Measurements from ENCODE around the gene MSI2. TPM values are rescaled to one million over a fixed set of nuclear protein-coding genes. Genes with fewer than 3 reads are reported as not detected.

Gene MSI2
- total RNA-seq, 1 donor from 2014 or later = 8.3 TPM

DNA sequence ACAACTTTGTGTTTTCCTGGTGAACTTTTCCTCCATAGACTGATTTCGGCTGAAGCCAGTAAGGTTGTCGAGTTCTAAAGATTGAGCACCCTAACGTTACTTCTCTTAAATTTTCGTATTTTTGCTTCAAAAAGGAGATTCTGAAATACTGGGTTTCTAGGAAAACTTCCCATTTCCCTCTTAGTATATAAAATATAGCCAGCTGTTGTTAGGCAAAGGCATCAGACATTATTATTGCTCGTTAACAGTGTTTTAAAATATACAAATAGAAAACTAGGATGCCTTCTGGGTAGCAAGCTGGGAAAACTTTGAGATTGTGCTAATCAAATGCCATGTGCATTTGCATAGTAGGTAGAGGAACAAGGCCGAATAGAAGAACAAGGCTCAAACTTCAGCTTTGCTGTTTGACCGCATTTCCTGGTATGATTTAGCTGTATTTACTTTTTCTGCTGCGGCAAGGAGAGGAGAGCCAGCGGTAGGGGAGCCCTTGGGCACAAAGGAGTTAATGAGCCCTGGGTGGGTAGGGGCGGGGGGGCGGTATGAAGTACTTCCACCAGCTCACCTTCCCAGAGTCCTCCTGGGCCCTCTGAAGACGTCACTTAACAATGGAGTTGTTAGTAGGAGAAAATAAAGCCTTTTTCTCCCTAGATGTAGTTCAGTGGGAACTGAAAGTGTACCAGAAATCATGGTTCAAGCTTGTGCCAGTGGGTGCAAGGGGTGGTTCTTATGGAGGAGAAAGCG lies 151.9 kb downstream of the MSI2 start:
- DNase-seq (ENCODE audit: low read depth in 2 of 2) = no peak

DNA sequence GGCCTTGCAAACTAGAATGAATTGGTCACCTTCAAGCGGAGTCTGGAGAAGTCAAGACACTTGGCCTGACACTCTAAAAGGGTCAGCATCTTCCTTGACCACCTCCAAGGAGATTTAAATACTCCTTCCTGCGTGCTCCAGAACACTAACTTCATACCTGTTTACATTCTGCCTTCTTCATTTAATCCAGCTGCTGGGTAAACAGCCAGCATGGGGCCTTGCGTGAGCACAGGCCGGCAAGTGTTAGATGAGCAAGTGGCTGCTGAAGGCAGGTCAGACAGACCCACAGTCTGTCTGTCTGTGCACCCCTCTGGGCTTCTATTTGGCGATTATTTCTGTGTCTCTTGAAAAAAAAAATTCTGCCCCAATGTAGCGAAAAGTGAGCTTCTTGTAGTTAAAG lies 153.8 kb downstream of the MSI2 start:
- DNase-seq (ENCODE audit: low read depth in 2 of 2) = no peak

DNA sequence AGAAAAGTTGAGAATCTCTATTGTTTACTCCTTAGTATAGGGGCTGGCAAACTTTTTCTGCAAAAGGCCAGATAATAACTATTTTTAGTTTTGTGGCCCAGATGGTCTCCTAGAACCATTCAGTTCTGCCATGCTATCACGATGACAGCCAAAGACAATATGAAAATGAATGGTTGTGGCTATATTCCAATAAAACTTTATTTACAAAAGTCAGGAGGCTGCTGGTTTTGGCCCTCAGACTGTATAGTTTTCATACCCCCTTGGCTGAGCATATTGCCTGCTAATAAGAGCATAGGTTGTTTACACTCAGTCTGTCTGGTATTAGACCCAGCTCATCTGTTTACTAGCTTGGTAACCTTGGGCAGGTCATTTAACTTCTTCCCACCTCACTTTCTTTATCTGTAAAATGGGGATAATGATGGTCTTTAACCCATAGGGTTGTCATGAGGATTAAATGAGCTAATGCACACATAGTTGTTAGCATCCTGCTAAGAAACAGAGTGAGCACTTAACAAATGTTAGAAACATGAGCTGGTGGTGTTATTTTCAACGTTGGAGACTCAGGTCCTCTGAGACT lies 156.3 kb downstream of the MSI2 start:
- DNase-seq (ENCODE audit: low read depth in 2 of 2) = no peak

DNA sequence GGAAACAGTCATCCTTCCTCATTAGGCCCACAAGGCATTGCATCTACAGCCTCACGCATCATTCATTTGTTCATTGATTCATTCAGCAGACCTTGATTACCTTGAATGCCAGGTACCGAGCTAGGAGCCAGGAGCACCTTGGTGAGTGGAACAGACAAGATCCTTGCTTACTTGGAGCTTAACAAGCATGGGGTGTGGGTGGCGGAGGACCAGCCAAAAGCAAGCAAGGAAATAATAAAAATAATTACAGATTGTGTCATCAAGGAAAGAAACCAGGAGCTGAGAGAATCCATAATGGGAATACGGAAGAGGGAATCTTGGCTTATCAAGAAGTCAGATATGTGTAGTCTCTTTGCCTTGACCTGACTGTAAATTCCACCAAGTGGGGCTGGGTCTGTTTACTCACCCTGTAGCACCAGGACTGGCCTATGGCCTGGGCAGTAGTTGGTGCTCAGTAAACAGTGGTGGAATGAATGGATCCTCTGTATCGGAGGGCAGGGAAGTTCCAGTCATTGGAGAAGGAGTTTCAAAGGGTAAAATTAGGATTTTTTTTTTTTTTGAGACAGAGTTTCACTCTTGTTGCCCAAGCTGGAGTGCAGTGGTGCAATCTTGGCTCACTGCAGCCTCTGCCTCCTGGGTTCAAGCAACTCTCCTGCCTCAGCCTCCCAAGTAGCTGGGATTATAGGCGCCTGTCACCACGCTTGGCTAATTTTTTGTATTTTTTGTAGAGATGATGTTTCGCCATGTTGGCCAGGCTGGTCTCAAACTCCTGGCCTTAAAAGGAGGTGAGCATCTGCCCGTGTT lies 157.7 kb downstream of the MSI2 start:
- DNase-seq (ENCODE audit: low read depth in 2 of 2) = no peak

DNA sequence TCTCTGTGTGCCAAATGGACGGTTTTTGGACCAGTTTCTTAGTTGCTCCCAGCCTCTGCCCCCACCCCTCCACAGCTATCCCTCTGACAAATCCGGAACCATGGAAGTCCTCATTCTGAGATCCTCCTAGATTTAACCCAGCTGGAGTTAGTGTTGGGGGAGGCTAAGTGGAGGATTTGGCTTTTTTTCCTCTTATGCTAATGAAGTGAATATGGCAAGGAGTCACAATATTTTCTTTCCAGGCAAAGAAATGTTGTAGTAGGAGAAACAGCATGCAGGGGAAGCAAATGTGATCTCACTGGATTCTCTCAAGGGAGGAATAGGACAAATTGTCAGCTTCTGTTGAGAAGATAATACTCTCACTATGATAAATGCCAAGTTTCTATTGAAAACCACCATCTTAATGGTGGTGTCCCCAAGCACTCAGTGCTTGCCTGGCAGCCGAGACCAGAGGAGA lies 159.5 kb downstream of the MSI2 start:
- no peak for DNase-seq (ENCODE audit: low read depth in 2 of 2)

DNA sequence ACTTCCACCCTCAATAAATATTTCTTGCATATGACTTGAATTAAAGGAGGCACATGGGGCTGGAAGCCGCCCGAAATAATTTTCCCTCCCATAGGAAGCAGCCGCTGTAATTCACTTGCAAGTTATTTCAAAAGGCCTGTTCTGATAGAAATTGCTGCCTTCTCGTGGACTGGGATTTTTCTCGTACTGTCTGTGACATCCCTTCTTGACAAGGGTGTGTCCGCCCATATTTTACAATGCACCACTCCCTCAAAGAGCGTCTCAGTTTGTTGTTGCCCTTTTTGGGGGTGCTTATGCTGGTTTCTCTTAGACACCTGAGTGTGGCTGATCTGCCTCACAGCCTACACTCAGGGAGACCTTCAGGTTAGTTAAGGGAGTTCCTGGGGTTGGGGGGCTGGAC lies 160.0 kb downstream of the MSI2 start:
- DNase-seq (ENCODE audit: low read depth in 2 of 2) = no peak

DNA sequence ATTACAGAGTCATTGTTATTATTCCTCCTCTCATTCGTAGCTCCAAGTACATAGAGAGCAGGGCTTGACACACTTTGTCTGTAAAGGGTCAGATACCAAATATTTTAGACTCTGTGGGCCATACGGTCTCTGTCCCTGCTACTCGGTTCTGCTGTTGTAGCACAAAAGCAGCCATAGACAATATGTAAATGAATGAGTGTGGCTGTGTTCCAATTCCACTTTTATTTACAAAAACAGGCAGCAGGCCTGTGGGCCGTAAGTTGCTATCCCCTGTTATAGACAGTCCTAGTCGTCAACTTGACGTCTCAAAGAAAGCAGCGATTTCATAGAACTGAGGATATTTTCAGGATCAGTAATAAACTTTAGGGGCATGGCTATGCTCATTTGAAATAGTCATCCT lies 161.6 kb downstream of the MSI2 start:
- DNase-seq (ENCODE audit: low read depth in 2 of 2) = no peak

DNA sequence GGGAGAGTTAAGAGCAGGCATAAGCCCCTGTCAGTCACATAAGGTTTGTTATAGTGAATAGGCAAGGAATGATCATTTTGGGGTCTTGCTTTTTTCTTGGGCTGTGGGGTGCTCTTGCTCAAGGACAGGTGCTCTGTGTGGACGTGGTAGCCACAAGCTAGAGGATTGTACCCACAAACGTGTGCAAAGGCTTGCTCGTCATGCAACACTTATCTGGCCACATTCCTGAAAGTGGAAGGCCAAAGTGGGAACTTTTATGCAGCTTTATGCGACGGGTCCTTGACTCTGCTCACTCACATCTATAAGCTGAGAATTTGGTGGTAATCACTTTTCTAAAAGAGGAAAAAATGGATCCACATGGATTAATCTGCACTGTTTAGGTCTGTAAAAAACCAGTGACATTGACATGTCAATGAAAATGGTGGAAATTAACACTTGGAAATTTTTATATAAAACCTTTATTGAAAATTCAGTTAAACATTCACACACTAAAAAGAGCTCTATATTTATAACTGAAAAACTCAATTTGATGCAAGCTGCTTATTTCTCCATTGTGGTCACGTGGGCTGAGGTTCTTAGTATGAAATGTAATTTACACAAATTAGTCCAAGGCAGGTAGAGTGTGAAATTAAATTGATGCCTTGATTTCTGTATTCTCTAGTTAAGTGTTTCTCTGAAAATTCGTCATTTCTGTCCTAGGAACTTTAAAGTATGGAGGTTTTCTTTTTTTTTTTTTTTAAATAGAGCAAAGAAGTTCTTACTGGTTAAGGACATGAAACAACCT lies 162.3 kb downstream of the MSI2 start:
- no peak for DNase-seq (ENCODE audit: low read depth in 2 of 2)

DNA sequence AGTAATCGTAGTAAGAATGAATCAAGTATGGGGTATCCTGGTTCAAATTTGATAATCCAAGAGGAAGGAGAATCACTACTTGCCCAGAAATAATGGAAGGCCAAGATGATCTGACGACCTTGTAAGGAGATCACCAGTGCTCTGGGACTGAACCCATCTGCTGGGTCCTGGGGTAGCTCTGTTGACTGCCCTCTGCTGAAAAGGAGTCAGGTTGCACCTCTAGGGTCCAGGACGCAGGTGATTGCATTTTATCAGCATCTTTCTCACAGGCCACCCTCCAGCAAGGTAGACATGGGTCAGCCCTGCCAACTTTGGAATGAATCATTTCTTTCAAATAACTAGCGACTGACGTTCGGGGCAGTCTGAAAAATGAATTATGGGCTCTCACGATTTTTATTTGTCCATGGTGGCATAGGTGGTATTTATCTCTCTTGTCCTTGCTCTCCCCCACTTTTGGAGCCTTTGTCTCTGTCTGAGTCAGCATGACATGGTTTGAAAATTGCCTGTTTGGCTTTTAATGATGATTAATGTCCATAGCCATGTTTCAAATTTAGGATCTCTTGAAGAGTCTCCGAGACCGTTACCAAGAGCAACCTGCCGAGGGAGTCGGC lies 163.7 kb downstream of the MSI2 start:
- DNase-seq (ENCODE audit: low read depth in 2 of 2) = no peak

DNA sequence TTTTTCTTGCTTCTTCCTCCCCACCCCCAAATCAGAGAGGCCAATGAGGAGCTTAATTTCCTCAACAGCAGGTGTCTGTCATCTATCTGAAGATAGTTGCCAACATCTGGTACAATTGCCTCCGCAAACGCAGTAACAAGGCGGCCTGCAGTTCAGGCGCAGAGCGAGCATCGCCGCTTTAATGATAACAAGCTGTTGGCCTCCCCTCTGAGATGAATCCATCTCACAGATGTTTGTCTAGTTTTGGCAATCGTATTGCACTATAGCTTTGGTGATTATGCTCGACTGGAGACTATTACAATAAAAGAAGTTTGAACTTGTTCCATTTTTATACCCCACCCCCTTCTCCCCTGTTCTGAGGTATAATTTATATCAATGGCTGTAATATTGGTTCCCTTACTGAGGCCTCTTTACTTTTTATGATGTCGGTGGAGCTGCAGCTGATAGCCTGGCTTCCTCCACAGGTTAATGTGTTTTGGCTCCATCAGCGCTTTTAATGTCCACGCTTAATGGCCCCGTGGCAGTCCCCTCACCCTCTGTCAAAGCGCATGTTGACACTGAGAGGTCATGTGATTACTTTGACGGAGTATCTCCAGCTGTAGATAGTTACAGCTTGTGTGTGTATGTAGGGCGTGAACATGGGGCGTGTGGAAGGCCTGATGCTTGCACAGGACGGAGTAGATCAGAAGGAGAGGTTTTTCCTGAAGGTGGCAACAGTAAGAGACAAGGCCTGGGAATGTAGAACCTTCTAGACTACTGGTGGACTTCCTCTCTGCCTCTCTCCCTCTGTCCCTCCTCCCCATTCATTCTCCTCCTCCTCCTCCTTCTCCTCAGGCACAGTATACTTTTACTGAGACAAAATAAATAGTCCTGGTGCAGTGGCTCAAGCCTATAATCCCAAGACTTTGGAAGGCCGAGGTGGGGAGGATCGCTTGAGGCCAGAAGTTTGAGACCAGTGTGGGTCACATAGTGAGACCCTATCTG lies 164.7 kb downstream of the MSI2 start:
- DNase-seq (ENCODE audit: low read depth in 2 of 2) = no peak

DNA sequence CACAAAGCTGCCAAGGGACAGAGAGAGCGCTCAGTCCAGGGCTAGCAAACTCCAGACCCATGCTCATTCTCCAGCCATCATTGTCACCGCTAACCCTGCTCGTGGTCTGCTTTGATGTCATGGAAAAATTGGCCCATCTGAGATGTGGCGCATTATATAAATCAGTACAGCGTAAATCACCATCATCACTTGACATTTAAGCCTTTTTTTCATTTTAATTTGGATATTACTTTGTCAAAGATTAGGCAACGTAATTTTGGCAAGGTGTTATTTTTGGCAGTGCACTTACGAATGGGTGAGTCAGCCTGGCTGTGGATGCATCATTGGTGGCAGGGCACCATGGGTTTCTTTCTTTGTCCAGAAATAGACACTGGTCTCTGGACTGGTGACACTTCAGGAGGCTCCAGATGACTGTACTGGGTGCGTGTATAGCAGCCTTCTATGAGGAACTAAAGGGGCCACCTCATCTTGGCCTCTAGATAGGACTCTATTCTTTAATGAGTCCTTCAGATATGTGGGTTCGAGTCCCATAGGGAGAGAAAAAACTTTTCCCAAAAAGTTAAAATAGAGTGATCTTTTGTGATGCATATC lies 166.3 kb downstream of the MSI2 start:
- peak; percentile 32 to 44 for DNase-seq (ENCODE audit: low read depth in 2 of 2)

DNA sequence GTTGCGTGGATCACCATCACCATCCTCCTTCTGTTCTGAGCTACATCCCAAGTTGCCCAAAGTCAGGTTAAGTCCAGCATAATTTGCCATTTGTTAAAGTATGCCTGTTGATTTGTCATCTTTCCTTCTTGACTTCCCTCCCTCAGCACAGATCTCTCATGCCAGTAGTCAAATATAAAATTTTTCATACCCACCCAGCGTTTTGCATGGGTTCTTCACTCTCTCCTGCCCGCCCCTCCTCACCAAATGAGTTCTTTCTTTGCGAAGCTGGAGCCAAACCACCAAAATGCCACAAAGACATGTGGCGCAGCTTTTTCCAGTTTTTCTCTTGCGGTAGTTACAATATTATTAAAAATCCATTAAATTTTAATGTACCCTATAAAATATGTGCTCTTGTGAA lies 167.2 kb downstream of the MSI2 start:
- no peak for DNase-seq (ENCODE audit: low read depth in 2 of 2)

DNA sequence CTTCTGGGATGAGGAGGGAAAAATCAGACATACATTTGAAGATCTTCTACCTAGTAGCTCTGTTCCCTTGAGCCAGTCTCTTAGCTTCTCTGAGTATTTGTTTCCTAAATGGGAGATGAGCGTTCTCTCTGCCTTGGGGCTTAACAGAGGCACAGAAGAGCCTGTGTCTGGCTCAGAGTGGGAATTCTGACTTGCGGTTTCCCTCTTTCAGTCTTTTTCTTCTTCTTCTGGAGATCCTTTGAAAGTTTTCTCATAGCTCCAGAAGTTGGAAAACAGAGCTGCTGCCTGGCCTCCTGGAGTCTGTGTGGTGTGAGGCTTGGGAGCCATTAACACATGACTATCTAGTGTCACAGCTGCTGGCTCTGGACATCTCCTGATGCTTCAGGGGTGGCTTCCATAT lies 167.9 kb downstream of the MSI2 start:
- DNase-seq (ENCODE audit: low read depth in 2 of 2) = no peak

DNA sequence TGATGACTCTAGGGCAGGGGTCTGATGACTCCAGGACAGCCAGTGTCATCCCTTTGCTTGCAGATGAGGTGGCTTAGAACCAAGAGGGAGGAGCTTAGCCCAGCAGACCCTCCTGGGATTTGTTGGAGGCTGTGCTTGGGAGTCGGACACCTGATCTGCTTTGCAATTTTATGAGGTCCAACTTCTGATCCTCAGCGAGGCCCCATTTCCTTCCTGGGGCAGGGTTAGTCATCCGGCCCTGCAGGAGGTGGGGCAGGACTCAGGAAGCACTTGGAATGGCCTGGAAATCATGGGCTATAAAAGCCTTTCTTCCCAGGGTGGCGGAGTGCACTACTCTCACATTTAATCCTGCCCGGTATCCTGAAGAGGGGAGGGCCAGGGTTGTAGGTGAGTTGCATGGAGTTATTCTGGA lies 168.5 kb downstream of the MSI2 start:
- DNase-seq (ENCODE audit: low read depth in 2 of 2) = peak; percentile 72 to 76

DNA sequence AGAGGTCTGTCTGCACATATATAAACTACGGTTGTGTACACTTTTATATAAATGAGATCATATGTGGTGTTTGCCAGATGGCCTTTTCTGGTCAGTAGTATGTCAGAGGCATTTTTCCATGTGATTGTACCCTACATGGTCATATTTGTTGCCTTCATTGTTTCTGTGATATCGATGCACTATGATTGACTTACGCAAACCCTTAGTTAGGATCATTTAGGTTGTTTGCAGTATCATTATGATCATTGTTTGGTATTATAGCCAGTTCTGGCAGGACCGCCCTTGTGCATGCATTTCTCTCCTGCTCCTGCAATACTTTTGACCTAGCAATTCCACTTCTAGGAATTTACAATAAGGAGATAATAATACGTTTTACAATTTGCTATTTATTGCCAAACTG lies 169.1 kb downstream of the MSI2 start:
- DNase-seq (ENCODE audit: low read depth in 2 of 2) = no peak

DNA sequence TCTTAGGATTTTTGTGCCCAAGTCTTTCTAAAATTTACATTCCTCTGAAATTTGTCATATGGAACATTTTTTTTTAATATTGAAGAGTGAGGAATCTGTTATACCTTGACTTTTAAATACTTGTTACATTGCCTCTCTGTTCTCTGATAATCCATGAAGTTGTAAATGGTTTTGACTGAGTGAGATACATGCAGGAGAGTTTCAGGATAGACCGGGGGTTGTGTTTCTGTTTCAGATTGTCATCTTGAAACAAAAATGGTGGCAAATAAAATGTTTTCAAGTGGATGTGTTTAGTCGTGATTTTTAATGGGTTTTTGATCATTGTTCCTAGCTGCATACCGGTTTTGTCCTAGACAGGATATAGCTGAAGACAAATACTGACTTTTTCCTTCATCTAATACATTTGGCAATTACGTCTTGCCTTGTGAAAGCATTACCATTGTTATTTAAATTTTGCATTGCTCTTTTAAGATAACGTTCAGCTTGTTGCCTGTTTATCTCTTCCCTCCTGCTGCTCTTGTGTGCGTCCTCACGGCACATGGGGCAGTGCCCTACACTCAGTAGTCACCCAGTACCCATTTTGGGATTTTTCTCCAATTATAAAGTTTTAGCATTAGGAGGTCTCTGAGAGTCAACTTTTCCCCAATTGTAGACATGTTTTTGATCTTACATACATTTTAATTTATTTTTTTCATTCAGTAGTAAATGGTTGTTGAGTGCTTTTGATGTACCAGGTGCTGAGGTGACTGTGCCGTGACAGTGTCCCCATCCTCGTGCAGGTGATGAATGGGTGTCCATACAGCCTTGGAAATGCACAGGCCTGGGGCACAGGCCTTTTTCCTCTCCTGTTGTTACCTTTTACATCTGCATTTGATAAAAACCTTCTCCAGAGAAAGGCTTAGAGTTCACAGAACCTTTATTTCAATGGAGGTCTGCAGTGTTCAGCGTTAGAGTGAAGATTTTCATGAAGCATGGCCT lies 169.9 kb downstream of the MSI2 start:
- DNase-seq (ENCODE audit: low read depth in 2 of 2) = no peak

DNA sequence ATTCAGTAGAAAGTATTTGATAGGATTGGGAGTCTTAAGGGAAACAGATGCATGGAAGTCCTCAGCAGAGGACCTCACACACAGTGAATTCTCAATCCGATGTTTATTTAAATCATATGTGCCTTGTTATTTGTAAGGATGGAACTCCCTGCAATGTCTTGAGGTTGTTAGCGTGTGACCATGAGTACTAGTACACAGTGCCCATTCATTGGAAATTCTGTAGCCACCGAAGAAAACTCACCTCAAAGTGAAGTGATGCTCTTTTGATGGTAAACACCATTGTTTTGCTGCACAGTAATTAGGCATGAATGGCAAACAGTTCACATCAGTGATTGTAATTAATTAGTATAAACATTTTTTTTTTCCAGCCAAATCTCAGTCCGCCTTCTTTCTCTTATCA lies 173.6 kb downstream of the MSI2 start:
- no peak for DNase-seq (ENCODE audit: low read depth in 2 of 2)

DNA sequence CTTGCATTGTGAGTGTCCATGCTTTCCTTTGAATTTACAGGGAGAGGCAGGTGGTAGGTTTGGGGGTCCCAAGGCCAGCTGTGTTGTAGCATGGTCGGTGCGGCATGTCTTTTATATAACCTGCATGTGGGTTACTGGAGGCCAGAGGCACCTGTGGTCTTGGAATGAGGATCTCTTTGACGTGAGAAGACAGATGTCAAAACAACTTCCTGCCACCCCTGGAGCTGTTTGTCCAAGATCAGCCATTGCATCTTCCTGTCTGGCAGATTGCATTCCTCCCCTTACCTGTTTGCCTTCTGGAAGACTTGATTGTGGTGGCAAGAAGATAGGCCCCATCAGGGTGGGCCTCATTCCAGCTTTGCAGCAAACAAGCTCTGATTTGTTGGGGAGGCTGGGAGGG lies 175.1 kb downstream of the MSI2 start:
- DNase-seq (ENCODE audit: low read depth in 2 of 2) = no peak
